Measurements from ENCODE around the gene DHX29. TPM values are rescaled to one million over a fixed set of nuclear protein-coding genes. Genes with fewer than 3 reads are reported as not detected.

The DHX29 gene
- total RNA-seq, 1 donor from 2014 or later = 60.7 TPM

DNA sequence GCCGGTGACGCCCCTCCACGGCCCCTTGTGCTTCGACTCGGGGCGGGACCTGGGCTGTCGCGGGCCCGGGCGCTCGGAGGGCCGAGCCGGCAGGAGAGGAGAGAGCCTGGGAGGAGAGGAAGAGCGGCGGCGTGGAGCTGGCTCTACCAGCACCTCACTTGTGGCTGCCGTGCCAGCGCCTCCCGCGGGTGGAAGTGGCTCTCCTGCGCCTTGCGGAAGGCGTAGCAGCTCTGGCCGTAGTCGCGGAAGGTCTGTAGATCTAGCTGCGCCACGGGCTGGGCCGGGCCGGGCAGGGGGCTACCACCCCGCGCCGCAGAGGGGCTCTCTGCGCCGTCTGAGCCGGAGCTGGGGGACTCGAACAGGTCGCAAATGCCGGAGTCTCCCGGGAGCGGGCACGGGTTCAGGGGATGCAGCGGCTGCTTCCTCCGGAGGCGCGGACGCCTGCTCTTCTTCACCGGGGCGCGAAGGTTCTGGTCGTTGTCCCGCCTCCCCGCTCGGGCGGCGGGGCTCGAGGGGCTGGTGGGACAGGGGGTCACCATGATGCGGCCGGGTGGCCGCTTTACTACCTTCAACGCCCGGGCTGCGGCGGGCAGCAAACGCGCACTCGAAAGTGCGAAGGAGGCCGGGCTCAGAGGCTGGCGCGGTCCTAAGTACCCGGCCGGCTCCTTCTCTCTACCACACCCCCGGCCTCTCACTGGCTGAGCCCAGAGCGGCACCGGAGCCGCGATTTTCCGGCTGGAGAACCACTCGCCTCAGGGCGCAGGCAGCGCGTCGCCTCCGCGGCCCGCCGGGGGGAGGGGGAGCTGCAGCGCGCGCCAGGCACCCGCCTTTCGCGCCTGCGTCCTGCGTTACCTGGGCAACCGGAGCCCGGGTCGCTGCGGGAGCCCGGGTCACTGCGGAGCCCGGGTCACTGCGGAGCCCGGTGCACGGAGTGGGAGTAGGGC is 74.2 kb downstream of the DHX29 start, which contains the start of gene CCNO:
Gene CCNO (minus strand): TSS at position 624 of the 944 bp plus-strand sequence. CDS start 85 bp downstream, at position 539.
- no peak for FAIRE-seq
- DNase-seq (ENCODE audit: low spot score in 2 of 2) = peak; percentile 71

DNA sequence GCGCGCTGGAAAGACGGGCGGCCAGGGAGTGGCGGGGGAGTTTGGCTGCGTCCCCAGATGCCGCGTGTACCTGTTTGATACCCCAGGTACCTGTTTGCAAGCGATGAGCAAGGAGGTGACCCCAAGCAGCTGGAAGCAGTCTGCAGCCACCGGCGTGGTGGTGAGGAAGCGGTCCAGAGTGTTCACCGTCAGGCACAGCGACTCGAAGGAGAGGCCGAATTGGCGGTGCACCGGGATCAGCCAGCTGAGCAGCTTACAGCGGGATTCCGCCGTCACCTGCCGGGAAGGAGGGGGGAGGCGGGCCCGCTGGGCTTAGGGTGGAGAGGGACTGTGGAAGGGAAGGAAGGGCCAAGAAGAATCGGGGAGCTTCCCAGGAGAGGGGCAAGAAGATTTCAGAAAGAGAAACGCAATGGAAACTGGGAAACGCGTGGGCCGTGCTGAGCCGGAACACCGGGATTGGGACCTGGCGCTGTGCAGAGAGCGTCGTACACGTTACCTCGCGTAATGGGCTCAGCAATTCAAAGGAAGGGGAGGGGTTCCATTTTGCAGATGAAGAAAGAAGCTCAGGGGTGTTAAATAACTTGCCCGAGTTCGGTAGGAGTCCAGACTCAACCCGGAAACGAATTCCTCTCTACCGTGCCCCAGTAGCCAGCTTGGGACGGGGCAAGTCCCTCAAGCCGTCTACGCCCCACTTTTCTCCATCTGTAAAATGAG is 75.1 kb downstream of the DHX29 start:
- peak; percentile 22 to 25 for DNase-seq (ENCODE audit: low spot score in 2 of 2)
- FAIRE-seq = no peak

DNA sequence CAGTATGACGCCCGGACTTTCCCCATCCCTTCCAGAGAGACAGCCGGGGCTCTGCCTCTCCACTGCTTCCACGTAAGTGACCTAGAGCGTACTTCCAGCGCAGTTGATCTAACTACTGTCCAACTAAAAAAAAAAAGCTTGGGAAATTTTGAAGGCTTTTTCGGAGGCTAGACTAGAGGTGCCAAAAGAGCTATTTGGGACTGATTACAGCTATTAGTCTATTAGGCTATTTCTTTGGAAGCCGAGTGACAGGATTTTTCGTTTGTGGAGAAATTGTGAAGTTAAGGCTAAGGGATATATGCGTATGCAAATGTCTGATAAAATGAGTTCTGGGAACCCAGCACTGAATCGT is 75.6 kb downstream of the DHX29 start:
- DNase-seq (ENCODE audit: low spot score in 2 of 2) (no peak), FAIRE-seq (no peak)

DNA sequence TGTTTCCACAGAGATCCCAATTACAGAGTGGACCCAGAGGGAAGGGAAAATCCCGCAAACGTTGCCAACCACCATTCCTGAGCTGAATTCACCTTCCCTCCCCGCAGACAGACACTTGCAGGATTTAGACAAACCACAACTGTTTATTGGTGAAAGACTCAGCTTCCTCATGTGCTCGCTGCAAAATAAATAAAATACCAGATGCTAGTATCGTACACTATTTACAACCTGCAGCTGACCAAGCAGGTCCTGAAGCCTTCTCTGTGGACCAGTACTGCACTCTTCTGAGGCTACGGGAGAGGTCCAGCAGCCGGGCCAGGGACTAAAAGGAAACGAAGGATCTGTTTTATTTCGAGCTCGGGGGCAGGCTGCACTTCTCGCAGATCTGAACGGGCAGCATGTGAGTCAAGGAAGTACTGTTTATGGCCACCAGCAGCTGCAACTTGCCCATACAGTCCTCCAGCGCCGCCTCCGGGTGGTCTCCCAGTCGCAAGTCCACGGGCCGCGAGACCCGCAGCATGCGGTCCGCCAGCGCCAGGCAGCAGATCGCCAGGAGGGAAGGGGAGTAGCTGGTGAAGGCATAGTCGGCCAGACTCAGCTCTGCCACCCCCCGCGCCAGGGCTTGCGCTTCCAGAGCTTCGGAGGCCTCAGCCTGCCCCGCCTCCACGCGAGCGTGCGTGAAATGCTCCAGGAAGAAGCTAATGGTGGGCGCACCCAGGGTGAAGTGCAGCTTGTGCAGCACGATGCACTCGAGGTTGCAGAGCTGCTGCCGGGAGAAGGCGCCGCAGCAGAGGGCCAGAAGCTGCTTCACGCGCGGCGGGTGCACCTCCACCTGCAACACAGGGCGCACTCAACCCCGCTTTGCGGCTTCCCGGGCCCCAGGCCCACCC is 76.2 kb downstream of the DHX29 start:
- DNase-seq (ENCODE audit: low spot score in 2 of 2) (peak; percentile 29 to 37), FAIRE-seq (no peak)

DNA sequence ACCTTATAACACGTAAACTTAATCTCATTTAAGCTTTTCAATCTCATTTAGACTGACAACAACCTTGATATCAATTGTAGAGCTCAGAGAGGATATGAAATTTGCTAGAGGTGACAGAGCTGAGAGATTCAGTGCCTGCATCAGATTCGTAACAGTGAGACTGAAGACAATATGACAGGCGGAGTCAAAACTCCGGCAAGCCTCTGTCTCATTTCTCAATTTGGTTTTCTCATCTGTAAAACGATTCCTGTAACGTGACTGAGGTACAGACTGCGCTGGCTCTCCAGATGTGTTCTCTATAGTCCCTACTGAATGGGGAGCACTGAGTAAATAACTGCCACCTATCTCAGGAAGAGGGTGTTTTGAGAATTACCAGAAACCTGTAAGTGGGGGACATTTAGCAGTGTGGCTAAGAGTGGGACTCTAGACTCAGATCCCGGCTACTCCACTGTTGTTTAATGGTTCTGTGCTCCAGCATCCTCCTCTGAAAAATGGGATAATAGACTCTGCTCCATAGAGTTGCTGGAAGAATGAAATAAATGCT is 77.3 kb downstream of the DHX29 start:
- DNase-seq (ENCODE audit: low spot score in 2 of 2) (no peak), FAIRE-seq (no peak)

DNA sequence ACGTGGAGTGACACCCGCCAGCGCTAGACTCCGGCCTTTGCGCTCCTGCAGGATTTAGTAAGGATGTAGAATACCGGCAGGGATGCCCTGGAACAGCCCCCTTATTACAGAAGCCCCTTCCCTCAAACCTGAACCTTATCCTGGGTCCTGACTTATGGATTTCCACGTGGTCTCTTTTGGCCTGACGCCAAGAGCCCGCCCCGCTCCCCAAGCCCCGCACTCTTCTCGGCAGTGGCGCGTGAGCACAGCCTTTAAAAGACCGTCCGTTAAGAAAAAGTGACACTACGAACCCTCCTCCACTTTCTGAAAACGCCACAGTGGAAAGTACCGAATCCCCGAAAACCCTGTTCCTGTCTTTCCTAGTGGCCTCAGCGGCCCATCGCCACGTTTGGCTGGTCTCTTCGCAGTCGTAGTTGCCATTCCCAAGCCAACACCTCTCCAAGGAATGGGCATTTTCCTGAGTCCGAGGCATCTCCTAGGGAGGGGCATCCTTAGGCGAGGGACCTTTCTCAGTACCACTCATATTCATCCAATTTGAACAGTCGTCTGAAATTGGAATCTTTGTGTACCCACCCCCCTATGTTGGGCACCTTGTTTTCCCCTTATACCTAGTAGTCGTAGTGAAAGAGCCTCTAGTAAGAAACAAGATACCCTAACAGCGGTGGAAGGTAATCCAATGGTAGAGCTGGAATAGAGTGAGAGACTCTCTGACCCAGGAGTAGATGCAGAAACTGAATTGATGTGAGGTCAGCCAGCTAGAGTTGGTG is 79.6 kb downstream of the DHX29 start:
- no peak for DNase-seq (ENCODE audit: low spot score in 2 of 2)
- FAIRE-seq = no peak

DNA sequence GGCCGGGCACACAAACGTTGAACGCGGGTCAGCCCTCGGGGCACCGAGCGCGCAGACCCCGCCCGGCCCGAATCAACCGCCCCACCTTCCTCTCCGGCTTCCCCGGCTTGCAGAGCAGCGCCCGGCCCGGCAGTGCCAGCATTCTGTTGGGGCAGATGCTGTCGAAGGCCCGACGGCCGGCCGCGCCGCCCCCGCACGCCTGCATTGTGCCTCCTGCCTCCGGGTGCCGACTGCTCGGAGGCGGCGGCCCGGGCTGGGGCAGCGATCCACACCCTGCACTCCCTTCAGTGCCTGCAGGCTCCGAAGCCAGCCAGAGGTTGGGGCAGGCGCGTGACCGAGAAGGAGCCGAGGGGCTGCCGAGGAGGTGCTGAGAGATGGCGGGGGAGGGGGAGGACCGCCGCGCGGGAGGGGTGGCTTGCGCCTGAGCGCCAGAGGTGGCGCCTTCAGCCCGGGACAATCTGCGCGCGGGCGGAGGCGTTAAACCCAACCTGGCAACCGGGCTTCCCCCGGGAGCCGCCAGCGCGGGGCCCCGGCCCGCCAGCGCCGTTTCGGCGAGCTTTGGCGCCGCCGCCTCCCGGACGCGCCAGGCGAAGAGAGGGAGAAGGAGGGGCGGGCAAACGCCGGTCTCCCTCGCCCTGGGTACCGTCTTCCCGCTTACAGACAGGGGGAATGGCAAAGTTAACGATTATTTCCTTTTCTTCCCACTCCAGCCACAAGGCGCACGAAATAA is 80.4 kb downstream of the DHX29 start, which contains the start of gene MCIDAS:
Gene MCIDAS (minus strand): TSS at position 382 of the 730 bp plus-strand sequence. CDS start 177 bp downstream, at position 205.
- DNase-seq (ENCODE audit: low spot score in 2 of 2) (peak; percentile 43 to 53), FAIRE-seq (no peak)

DNA sequence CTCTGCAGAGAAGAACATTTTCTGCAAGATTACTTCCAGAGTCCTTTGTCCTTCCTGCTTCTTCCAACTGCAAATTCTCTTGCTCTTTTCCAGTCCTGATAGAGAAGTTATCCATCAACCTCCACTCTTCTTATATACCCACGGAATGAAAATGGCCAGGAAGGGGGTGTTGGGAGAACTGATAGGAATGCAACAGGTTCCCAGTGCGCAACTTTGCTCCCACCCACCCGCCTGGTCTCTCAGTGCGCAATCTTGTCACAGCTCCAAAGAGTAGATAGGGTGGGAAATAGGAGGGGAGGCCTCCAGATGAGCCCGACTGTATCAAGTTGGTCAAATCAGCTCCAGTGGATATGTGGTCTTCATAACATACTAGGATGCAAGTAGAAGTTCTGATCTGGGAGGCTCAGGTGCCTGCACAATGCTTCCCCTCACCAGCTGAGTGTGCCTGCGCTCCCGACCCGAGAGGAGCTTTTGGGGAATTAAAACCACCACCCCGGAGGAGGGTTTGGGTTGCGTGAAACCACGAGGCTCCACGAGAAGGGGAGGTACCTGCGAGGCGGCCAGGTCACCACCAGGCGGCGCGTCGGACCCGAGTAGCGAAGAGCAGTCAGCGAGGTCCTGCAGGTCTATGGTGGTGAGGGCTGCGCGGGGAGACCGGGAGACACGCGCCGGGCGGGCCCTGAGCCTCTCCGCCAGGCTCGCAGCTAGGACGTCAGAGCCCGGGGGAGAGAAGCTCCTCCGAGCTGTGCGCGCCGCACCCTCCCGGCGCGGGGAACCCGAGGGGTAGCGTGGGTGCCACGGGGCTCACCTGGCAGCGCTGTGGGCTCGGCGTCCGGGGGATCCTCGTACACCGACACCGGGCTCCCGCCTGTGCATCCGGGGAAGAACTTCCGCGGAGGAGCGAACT is 81.2 kb downstream of the DHX29 start:
- DNase-seq (ENCODE audit: low spot score in 2 of 2) = peak; percentile 26 to 27
- FAIRE-seq = no peak

DNA sequence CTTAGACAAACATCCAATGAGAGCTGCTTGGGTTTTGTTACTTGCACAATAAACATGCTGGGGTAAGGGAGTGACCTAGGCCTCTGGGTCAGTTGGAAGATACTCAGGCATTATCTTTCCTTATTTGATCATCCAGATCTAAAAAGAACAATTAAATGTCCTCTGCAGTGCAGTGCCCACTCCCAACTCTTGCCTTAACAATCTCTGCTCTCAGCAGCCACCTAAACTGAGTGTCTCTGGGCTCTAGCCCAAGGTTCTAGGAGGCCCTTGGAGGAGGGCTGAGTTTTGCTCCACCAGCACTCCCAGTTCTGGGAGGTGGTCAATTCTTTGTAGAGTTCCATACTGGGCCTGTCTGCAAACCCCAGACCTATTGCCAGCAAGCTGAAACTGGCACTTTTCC is 82.1 kb downstream of the DHX29 start:
- FAIRE-seq (no peak), DNase-seq (ENCODE audit: low spot score in 2 of 2) (no peak)

DNA sequence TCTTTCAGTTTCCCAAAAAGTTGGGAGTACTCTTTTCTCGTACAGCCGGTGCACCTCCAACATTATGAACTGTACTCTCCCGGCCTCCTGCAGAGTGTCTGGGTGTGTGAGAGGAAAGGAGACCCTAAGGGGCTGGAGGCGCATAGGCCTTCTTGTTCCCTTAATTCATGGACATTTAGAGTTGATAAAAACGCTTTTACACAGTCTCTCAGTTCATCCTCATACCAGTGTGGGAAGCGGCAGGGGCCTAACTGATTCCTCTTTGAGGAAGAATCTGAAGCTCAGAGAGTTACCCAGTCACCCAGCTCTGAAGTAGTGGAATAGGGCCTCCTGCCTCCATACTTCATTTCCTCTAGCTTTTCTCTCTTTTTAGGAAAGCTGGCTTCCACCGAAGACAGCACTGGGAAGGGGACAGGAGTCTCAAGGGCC is 83.7 kb downstream of the DHX29 start:
- FAIRE-seq (no peak), DNase-seq (ENCODE audit: low spot score in 2 of 2) (peak; percentile 10 to 28)

DNA sequence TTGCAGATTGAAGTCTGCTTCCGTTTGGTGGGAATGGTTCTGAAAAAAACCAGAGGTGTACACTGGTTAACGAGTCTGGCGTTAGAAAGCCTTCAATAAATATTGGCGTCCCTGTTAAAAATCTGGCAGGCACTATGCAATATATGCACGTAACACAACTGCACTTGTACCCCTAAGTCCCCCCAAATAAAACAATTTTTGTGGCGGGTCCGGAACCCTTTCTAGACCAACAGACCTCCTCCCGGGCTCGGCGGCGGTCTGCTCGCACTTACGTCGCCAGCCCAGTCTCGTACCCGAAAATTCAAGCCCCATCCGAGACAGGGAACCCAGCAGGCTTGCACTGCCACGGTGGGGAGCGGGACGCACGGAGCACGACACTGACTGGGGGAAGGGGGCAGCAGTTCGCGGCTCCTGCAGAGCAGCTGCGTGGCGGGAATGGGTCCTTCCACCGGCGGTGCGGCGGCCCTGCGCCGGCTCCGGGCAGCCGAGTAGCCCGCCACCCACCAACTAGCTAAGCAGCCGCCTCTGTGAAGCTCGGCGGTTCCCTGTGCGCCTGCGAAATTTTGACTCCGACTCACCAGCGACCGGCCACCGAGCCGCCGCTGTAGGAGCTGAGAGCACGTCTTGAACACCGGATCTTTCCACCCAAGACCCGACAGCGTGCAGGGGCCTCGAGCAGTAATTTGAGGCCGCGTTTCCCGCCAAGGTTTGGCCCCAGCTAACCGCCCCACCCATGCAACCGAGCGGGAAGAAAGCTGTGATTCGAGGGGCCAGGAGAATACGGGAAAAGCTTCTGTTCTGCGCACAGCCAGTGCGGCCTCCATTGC is 84.3 kb downstream of the DHX29 start:
- FAIRE-seq = no peak
- DNase-seq (ENCODE audit: low spot score in 2 of 2) = peak; percentile 13 to 22

DNA sequence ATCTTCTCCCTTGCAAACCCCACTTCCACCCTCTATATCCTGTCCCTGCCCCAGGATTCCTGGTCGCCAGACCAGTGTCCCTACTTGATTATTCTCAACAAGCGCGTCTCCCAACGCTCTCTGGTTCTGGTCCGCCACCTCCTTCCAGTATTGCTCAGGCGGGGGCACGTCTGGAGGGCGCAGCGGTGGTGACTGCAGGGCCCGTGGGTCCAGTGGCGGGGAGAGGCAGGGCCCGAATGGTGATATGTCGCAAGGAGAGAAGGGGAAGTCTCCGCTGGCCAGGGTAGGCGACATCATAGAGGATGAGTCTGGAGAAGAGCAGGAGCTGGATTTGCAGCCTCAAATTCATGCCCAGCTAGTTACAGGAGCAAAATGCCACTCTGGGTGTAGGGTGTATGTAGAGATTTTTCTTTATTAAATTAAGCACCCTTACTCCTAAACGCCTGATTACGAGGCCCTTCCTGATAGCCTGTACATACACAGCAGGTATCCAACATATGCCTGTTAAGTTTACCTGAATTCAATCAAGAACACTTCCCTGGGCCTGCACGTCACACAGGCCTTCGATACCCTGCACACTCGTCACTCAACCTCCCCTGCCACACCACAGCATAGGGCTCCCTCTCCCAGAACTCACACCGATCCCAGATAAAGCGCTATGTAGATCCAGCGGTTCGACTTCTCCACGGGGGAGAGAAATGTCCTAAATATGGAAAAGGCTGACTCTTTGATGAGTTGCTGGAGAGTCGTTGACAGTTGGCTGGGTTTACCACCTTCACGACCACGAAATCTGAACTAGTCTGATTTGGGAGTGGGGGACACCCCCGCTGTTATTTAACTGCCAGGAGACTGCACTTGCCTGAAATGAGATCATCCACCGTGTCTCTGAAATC is 85.2 kb downstream of the DHX29 start:
- DNase-seq (ENCODE audit: low spot score in 2 of 2) (peak in 1 of 2 donors; percentile 14), FAIRE-seq (no peak)

DNA sequence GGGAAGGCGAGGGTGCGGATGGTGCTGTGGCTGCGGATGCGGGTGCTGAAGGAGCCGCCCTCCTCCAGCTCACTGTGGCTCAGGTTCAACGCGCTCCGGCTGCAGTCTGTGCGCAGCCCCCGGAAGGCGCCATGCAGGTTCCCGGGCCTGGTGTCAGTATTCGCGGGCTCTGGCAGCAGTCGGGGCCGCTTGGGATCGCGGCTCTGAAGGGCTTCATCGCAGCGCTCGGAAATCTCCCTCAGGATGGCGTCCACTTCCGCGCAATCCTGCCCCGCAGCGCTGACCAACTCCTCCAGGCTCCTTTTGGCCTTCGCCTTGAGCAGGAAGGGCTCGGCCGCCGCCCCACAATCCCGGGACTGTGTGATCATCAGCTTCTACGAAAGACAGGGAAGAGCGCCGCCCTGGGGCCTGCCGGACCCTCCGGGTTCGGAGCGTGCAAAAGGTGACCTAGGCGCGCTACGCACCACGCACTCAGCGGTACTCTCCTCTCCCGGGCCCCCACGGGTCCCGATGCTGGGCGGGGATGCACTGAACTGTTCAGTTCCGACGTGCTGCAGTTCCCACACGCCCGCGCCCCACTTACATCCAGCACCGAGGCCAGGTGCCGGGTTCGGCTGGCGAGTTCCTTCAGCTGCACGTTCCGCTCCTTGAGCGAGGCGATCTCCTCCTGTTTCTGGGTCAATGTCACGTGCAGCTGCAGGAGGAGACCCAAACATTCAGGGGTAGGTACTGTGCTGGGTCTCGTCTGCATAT is 86.9 kb downstream of the DHX29 start:
- FAIRE-seq = no peak
- peak in 1 of 2 donors; percentile 19 for DNase-seq (ENCODE audit: low spot score in 2 of 2)

DNA sequence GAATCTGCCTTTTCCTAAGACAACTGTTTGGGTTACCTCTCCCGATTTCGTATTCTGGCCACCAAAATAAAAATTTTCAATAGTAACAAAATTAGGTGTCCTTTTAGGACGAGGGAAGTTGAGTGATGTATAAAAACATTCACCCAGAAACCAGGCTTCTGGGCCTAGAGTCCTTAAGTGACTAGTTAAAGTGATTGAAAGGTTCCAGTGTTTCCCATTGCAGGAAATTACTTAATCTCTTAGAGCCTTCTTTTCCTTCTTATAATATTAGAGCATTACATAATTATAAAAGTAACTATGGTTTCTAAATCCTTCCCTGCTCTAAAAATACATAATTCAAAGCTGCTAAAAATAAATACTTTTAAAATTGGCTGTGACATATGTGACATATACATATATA is 87.7 kb downstream of the DHX29 start:
- no peak for DNase-seq (ENCODE audit: low spot score in 2 of 2)
- no peak for FAIRE-seq

DNA sequence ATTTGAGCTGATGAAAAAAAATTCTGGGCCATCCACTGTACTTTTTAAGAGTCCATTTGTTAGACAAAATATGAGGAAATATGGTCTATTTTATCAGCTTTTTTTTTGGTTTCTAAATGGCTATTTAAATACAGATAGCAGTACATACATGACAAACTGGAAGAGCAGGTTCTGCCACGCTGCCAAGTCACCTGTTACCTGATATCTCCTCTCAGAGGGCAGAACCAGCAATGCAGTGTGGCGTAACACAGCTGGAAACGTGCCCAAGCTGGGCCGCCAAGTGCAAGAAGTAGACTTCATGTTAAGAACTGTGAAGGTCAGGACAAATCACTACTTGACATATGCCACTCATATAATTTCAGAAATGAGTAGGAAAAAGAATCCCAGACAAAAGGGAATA is 88.5 kb downstream of the DHX29 start:
- FAIRE-seq = no peak

More for the DNA sequence above, 88.5 kb downstream of the DHX29 start:
- no peak for DNase-seq (ENCODE audit: low spot score in 2 of 2)

Measured in frontal cortex (tissue), 4 donors.